Inflammatory macrophage treated with lipopolysaccharide for 4 hours (primary cell): ENCODE measurements around the gene NDUFB2.

Experiments used
- DNase-seq: peaks from one replicate; pipeline ENCODE4 v3.0.0-alpha.2; 2020

NDUFB2 gene

DNA sequence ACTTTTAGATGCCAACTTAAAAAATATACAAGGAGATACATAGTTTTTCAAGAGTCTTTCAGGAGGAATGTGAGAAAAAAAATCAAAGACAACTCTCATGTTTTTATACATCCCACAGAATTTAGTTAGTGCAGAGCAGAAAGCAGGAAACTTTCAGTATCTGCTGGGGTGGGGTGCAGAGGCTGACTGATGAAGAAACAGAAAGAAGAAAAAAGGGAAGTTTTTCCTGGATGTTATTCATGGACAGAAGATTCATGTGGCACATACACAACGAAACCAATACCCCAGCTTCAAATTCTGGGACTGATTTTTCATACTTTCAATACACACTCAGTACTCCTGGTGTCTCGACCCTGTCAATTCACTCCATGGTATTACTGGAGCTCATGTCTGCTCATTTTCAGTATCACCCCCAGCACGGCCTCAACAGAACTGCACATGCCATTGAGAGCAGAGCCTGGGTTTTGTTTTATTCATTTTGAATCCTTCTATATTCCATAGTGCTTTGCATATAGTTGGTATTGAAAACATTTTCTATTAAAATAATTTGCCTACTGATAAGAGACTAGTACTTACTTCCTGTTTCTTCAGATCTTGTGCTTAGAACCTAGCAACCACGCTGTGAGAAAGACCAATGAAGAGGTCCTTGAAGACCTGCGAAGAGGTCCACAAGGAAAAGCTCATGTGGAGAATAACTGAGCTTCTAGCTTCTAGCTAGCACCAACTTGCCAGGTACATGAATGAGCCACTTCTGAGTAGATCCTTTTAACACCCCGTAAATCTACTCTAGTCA is 49.0 kb downstream of the NDUFB2 start:
- DNase-seq = peak; percentile 84

DNA sequence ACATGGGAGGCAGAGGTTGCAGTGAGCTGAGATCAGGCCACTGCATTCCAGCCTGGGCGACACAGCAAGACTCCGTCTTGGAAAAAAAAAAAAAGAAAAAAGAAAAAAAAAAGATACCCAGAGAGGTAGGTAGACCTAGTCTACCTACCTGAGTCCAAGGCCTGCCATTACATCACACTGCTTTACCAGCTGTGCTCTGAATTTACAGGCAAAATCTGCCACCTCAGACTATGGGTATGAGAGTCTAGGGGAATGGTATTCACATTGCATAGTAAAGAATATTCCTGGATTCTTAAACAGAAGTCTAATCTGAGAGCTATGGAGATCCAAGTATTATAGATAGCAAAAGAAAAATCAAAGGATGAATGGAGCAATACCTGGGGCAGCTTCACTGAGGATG is 50.2 kb downstream of the NDUFB2 start:
- no peak for DNase-seq

DNA sequence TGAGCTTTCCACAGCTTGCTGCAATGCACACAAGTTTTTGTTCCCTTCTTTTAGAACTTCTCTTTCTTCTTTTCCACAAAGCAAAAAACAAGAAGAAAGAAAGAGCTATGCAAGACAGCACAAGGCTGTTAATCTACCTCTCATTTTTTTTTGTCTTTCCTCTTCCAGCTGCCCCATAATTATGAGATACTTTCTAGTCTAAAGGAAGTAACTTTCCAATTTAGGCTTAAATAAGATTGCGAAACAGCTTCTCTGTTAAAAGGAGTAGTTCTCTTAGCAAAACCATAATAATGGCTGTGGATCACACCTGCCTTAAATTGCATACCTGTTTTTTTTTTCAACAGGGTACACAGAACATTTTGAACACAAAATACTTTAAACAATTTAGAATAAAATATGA is 56.0 kb downstream of the NDUFB2 start:
- DNase-seq = peak; percentile 33

DNA sequence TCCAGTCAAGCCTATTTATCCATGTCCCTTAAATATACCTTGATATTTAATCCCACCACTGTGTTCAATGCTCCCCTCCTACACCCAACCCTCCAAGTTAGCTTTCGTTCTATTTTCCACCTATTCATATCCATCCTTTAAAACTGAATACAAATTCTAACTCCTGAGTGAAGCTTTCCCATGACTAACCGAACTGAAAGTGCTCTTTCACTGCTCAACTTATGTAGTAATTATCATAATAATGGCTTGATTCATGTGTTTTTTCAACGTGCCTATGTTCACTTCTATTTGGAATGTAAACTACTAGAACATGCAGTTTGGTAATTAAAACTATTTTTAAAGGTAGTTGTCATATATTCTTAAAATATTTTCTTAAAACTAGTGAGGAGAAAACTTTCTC is 58.0 kb downstream of the NDUFB2 start:
- no peak for DNase-seq
